Bladder microvascular endothelial cell (primary cell): ENCODE results near the gene FXN. TPM values are rescaled to one million over a fixed set of nuclear protein-coding genes. Genes with fewer than 3 reads are reported as not detected.

Experiments used
- total RNA-seq: library from RNA; depleted of rRNA; stranded (reverse); fragments of >200 nt; gene quantifications from 2 replicates; pipeline ENCODE4 v1.2.3, GENCODE V29; 2014

Gene FXN
- total RNA-seq, result 0.49 and 3.3 TPM in 2 replicates

GRCh38 chr9:69035438-69036308 is at the start of gene FXN:
Gene FXN (plus strand): TSS chr9:69035752. CDS start chr9:69035783, 31 bp downstream.

GRCh38 chr9:69014013-69014412 is 21.5 kb upstream of the FXN start, which contains the start of gene PRKACG:
Gene PRKACG (minus strand): TSS chr9:69014113. CDS start chr9:69014092, 21 bp downstream.

Other genes with a start within 250 kb of the FXN start
- gene PRKACG, start 21.6 kb upstream of the FXN start, total RNA-seq, result not detected in 2 replicates
- 94.0 and 134 TPM in 2 replicates for gene TJP2, start 138.5 kb downstream of the FXN start, total RNA-seq